HEK293 (cell line): ENCODE measurements around the gene BCS1L.
A peak's percentile ranks its signal among the peaks of the same experiment; 100 is the strongest.

ENCODE experiments used
- BCL11A ChIP-seq: fragments of 450-650 bp; formaldehyde crosslinking; IDR thresholded peaks from 2 replicates; pipeline ENCODE4 v1.5.1; 2016; ENCODE audit warnings: low read depth, missing biosample characterization, missing genetic modification characterization
- GLI4 ChIP-seq: fragments of 450-650 bp; formaldehyde crosslinking; IDR thresholded peaks from 2 replicates; pipeline ENCODE4 v1.5.1; 2016; ENCODE audit warnings: missing biosample characterization, missing genetic modification characterization
- GLIS2 ChIP-seq: fragments of 450-650 bp; formaldehyde crosslinking; IDR thresholded peaks from 2 replicates; pipeline ENCODE4 v1.5.1; 2016; ENCODE audit warnings: missing biosample characterization, missing genetic modification characterization
- HOXA7 ChIP-seq: sonication (generic); formaldehyde crosslinking; IDR thresholded peaks from 2 replicates; pipeline ENCODE4 v1.8.1; 2022; ENCODE audit warnings: missing genetic modification reagents, borderline replicate concordance
- HOXC10 ChIP-seq: sonication (generic); formaldehyde crosslinking; IDR thresholded peaks from 2 replicates; pipeline ENCODE4 v1.8.1; 2023; ENCODE audit warnings: mild to moderate bottlenecking, missing genetic modification reagents
- IKZF3 ChIP-seq: fragments of 450-650 bp; IDR thresholded peaks from 2 replicates; pipeline ENCODE4 v1.5.0; 2018; ENCODE audit warnings: missing biosample characterization, mild to moderate bottlenecking, missing genetic modification characterization, moderate library complexity
- OSR2 ChIP-seq: fragments of 450-650 bp; formaldehyde crosslinking; IDR thresholded peaks from 2 replicates; pipeline ENCODE4 v1.5.1; 2016; ENCODE audit warnings: missing biosample characterization, missing genetic modification characterization
- REST ChIP-seq: fragments of 450-650 bp; formaldehyde crosslinking; IDR thresholded peaks from 2 replicates; pipeline ENCODE4 v1.5.1; 2016; ENCODE audit warnings: missing biosample characterization, missing genetic modification characterization
- SCRT1 ChIP-seq: fragments of 450-650 bp; formaldehyde crosslinking; IDR thresholded peaks from 2 replicates; pipeline ENCODE4 v1.5.1; 2016; ENCODE audit warnings: missing biosample characterization, missing genetic modification characterization, borderline replicate concordance
- SP2 ChIP-seq: fragments of 450-650 bp; formaldehyde crosslinking; IDR thresholded peaks from 2 replicates; pipeline ENCODE4 v1.5.1; 2016; ENCODE audit warnings: missing biosample characterization, missing genetic modification characterization
- ZBTB1 ChIP-seq: fragments of 450-650 bp; formaldehyde crosslinking; IDR thresholded peaks from 2 replicates; pipeline ENCODE4 v1.5.1; 2016; ENCODE audit warnings: missing biosample characterization, missing genetic modification characterization
- ZBTB20 ChIP-seq: fragments of 450-650 bp; formaldehyde crosslinking; IDR thresholded peaks from 2 replicates; pipeline ENCODE4 v1.5.1; 2016; ENCODE audit warnings: missing biosample characterization, missing genetic modification characterization
- ZBTB48 ChIP-seq: fragments of 450-650 bp; formaldehyde crosslinking; IDR thresholded peaks from 2 replicates; pipeline ENCODE4 v1.5.1; 2016; ENCODE audit warnings: missing biosample characterization, missing genetic modification characterization
- ZNF16 ChIP-seq: fragments of 450-650 bp; formaldehyde crosslinking; IDR thresholded peaks from 2 replicates; pipeline ENCODE4 v1.5.1; 2016; ENCODE audit warnings: low read depth, missing biosample characterization, missing genetic modification characterization
- ZNF211 ChIP-seq: fragments of 450-650 bp; formaldehyde crosslinking; IDR thresholded peaks from 2 replicates; pipeline ENCODE4 v1.5.1; 2016; ENCODE audit warnings: low read depth, missing biosample characterization, missing genetic modification characterization
- ZNF223 ChIP-seq: fragments of 450-650 bp; formaldehyde crosslinking; IDR thresholded peaks from 2 replicates; pipeline ENCODE4 v1.5.1; 2016; ENCODE audit warnings: missing biosample characterization, missing genetic modification characterization
- ZNF239 ChIP-seq: fragments of 450-650 bp; formaldehyde crosslinking; IDR thresholded peaks from 2 replicates; pipeline ENCODE4 v1.5.1; 2016; ENCODE audit warnings: missing biosample characterization, missing genetic modification characterization
- ZNF24 ChIP-seq: fragments of 450-650 bp; formaldehyde crosslinking; IDR thresholded peaks from 2 replicates; pipeline ENCODE4 v1.5.1; 2016; ENCODE audit warnings: missing biosample characterization, missing genetic modification characterization
- ZNF292 ChIP-seq: fragments of 450-650 bp; formaldehyde crosslinking; IDR thresholded peaks from 2 replicates; pipeline ENCODE4 v1.5.1; 2016; ENCODE audit warnings: low read depth, missing biosample characterization, missing genetic modification characterization, borderline replicate concordance
- ZNF302 ChIP-seq: fragments of 450-650 bp; formaldehyde crosslinking; IDR thresholded peaks from 2 replicates; pipeline ENCODE4 v1.5.1; 2016; ENCODE audit warnings: missing biosample characterization, missing genetic modification characterization, low read depth
- ZNF416 ChIP-seq: fragments of 450-650 bp; formaldehyde crosslinking; IDR thresholded peaks from 2 replicates; pipeline ENCODE4 v1.5.1; 2016; ENCODE audit warnings: missing biosample characterization, missing genetic modification characterization
- ZNF514 ChIP-seq: fragments of 450-650 bp; formaldehyde crosslinking; IDR thresholded peaks from 2 replicates; pipeline ENCODE4 v1.5.1; 2016; ENCODE audit warnings: missing biosample characterization, missing genetic modification characterization
- ZNF585B ChIP-seq: fragments of 450-650 bp; formaldehyde crosslinking; IDR thresholded peaks from 2 replicates; pipeline ENCODE4 v1.5.1; 2016; ENCODE audit warnings: missing biosample characterization, missing genetic modification characterization
- ZNF660 ChIP-seq: fragments of 450-650 bp; IDR thresholded peaks from 2 replicates; pipeline ENCODE4 v1.5.1; 2018; ENCODE audit warnings: missing biosample characterization, mild to moderate bottlenecking, missing genetic modification characterization
- ZNF747 ChIP-seq: fragments of 450-650 bp; formaldehyde crosslinking; IDR thresholded peaks from 2 replicates; pipeline ENCODE4 v1.5.1; 2016; ENCODE audit warnings: missing biosample characterization, missing genetic modification characterization
- ZNF76 ChIP-seq: fragments of 450-650 bp; formaldehyde crosslinking; IDR thresholded peaks from 2 replicates; pipeline ENCODE4; 2016; ENCODE audit warnings: low read depth, missing biosample characterization, missing genetic modification characterization, borderline replicate concordance
- ZNF768 ChIP-seq: fragments of 450-650 bp; formaldehyde crosslinking; IDR thresholded peaks from 2 replicates; pipeline ENCODE4 v1.5.1; 2018; ENCODE audit warnings: missing biosample characterization, mild to moderate bottlenecking, missing genetic modification characterization
- ZNF777 ChIP-seq: fragments of 450-650 bp; formaldehyde crosslinking; IDR thresholded peaks from 2 replicates; pipeline ENCODE4 v1.5.1; 2017; ENCODE audit warnings: missing biosample characterization, missing genetic modification characterization, borderline replicate concordance
- ZSCAN18 ChIP-seq: fragments of 450-650 bp; formaldehyde crosslinking; IDR thresholded peaks from 2 replicates; pipeline ENCODE4 v1.5.1; 2016; ENCODE audit warnings: missing biosample characterization, missing genetic modification characterization
- TF ChIP-seq, protein P1 (sequence below): fragments of 450-650 bp; formaldehyde crosslinking; IDR thresholded peaks from 2 replicates; pipeline ENCODE4 v1.5.1; 2017; ENCODE audit warnings: missing biosample characterization, mild to moderate bottlenecking, missing genetic modification characterization, moderate library complexity
- TF ChIP-seq, protein P2 (sequence below): fragments of 450-650 bp; formaldehyde crosslinking; IDR thresholded peaks from 2 replicates; pipeline ENCODE4 v1.5.1; 2016; ENCODE audit warnings: missing biosample characterization, missing genetic modification characterization
- TF ChIP-seq, protein P3 (sequence below): fragments of 450-650 bp; formaldehyde crosslinking; IDR thresholded peaks from 2 replicates; pipeline ENCODE4 v1.5.1; 2016; ENCODE audit warnings: missing biosample characterization, missing genetic modification characterization

The BCS1L gene

GRCh38 chr2:218710687-218711549 lies 51.4 kb downstream of the BCS1L start, which contains the start of gene TTLL4 (continued):
- TF ChIP-seq BCL11A (tag by site-specific recombination): no peak
- no peak for TF ChIP-seq ZNF514 (tag by site-specific recombination)
- TF ChIP-seq REST (tag by site-specific recombination): no peak
- no peak for TF ChIP-seq ZSCAN18 (tag by site-specific recombination)
- TF ChIP-seq ZNF292 (tag by site-specific recombination): no peak
- no peak for TF ChIP-seq ZNF211
- no peak for TF ChIP-seq ZNF660 (tag by site-specific recombination)
- peak; percentile 98 for TF ChIP-seq GLIS2
- no peak for TF ChIP-seq HOXA7 (CRISPR knock-in tag)
- TF ChIP-seq, protein P1, sequence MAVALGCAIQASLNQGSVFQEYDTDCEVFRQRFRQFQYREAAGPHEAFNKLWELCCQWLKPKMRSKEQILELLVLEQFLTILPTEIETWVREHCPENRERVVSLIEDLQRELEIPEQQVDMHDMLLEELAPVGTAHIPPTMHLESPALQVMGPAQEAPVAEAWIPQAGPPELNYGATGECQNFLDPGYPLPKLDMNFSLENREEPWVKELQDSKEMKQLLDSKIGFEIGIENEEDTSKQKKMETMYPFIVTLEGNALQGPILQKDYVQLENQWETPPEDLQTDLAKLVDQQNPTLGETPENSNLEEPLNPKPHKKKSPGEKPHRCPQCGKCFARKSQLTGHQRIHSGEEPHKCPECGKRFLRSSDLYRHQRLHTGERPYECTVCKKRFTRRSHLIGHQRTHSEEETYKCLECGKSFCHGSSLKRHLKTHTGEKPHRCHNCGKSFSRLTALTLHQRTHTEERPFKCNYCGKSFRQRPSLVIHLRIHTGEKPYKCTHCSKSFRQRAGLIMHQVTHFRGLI: no peak
- TF ChIP-seq, protein P2, sequence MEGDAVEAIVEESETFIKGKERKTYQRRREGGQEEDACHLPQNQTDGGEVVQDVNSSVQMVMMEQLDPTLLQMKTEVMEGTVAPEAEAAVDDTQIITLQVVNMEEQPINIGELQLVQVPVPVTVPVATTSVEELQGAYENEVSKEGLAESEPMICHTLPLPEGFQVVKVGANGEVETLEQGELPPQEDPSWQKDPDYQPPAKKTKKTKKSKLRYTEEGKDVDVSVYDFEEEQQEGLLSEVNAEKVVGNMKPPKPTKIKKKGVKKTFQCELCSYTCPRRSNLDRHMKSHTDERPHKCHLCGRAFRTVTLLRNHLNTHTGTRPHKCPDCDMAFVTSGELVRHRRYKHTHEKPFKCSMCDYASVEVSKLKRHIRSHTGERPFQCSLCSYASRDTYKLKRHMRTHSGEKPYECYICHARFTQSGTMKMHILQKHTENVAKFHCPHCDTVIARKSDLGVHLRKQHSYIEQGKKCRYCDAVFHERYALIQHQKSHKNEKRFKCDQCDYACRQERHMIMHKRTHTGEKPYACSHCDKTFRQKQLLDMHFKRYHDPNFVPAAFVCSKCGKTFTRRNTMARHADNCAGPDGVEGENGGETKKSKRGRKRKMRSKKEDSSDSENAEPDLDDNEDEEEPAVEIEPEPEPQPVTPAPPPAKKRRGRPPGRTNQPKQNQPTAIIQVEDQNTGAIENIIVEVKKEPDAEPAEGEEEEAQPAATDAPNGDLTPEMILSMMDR (tag by site-specific recombination): peak; percentile 99
- no peak for TF ChIP-seq ZNF239 (tag by site-specific recombination)
- TF ChIP-seq SCRT1 (tag by site-specific recombination): no peak
- no peak for TF ChIP-seq ZNF16 (tag by site-specific recombination)
- peak; percentile 77 for TF ChIP-seq ZBTB48 (tag by site-specific recombination)
- no peak for TF ChIP-seq ZNF24
- TF ChIP-seq ZNF302 (tag by site-specific recombination): no peak
- TF ChIP-seq ZNF585B: no peak
- no peak for TF ChIP-seq ZNF747 (tag by site-specific recombination)
- no peak for TF ChIP-seq ZNF416 (tag by site-specific recombination)
- TF ChIP-seq HOXC10 (CRISPR knock-in tag): no peak
- TF ChIP-seq OSR2: no peak
- TF ChIP-seq ZNF768 (tag by site-specific recombination): no peak; the same call in 1 of the 2 replicates
- 0 out of 2 replicates have a peak, but pooled peaks have one; percentile 61 for TF ChIP-seq GLI4 (tag by site-specific recombination)
- TF ChIP-seq ZBTB1 (tag by site-specific recombination): no peak
- no peak for TF ChIP-seq IKZF3 (tag by site-specific recombination)
- TF ChIP-seq ZNF76 (tag by site-specific recombination): peak; percentile 93
- TF ChIP-seq, protein P3, sequence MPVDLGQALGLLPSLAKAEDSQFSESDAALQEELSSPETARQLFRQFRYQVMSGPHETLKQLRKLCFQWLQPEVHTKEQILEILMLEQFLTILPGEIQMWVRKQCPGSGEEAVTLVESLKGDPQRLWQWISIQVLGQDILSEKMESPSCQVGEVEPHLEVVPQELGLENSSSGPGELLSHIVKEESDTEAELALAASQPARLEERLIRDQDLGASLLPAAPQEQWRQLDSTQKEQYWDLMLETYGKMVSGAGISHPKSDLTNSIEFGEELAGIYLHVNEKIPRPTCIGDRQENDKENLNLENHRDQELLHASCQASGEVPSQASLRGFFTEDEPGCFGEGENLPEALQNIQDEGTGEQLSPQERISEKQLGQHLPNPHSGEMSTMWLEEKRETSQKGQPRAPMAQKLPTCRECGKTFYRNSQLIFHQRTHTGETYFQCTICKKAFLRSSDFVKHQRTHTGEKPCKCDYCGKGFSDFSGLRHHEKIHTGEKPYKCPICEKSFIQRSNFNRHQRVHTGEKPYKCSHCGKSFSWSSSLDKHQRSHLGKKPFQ (tag by site-specific recombination): peak; percentile 18; the same call in 1 of the 2 replicates
- TF ChIP-seq ZNF777: no peak
- TF ChIP-seq ZNF223 (tag by site-specific recombination): no peak
- no peak for TF ChIP-seq SP2 (tag by site-specific recombination)
- peak; percentile 46 for TF ChIP-seq ZBTB20 (tag by site-specific recombination)
